Measurements from ENCODE around the gene PPP2R5C.

The PPP2R5C gene

DNA sequence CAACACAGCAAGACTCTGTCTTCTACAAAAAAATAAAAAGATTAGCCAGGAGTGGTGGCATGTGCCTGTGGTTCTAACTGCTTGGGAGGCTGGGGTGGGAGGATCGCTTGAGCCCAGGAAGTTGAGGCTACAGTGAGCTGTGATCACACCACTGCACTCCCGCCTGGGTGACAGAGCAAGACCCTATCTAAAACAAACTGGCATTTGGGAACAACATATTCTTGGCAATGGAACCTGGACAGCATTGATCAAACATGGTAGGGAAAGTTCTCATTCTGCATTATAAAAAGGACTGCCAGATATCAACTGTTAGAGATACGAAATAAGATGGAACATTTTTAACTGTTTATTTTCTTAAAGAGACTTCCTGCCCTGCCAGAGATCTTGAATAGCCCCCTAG is 81.5 kb downstream of the PPP2R5C start:
- TF ChIP-seq, protein P1, sequence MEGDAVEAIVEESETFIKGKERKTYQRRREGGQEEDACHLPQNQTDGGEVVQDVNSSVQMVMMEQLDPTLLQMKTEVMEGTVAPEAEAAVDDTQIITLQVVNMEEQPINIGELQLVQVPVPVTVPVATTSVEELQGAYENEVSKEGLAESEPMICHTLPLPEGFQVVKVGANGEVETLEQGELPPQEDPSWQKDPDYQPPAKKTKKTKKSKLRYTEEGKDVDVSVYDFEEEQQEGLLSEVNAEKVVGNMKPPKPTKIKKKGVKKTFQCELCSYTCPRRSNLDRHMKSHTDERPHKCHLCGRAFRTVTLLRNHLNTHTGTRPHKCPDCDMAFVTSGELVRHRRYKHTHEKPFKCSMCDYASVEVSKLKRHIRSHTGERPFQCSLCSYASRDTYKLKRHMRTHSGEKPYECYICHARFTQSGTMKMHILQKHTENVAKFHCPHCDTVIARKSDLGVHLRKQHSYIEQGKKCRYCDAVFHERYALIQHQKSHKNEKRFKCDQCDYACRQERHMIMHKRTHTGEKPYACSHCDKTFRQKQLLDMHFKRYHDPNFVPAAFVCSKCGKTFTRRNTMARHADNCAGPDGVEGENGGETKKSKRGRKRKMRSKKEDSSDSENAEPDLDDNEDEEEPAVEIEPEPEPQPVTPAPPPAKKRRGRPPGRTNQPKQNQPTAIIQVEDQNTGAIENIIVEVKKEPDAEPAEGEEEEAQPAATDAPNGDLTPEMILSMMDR (IDR thresholded peaks at IDR 0.05; ENCODE audit: low read depth, low read length), result no peak
- H3K27ac ChIP-seq, result no peak overlapping the region
- H3K36me3 ChIP-seq, result no peaks in the 10 kb centered on the region; the same call in none of the 2 replicates
- DNase-seq, result no peak
- H3K4me3 ChIP-seq (ENCODE audit: low read depth, low read length), result no peak overlapping the region
- H3K27me3 ChIP-seq (ENCODE audit: insufficient read depth, low read depth, severe bottlenecking), result no peaks in the 10 kb centered on the region
- H3K9me3 ChIP-seq (ENCODE audit: severe bottlenecking), result no peaks in the 10 kb centered on the region

DNA sequence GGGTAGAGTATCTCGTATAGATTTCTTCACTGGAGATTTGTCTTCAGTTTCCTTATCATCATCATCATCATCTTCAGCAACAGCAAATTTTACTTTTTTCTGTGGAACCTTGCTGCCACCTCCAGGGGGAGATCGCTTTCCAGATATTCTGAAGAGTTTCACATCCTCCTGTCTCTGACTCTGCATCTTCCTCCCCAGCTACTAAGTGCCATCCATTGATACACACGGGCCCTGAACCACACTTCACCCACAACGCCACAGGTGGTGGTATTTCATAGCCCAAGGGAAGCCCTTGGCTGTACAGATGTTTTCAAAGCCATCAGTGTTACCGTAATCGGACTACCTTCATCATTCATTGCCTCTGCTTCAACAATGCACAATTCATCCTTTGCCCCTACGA is 82.2 kb downstream of the PPP2R5C start:
- H3K27me3 ChIP-seq (ENCODE audit: insufficient read depth, low read depth, severe bottlenecking), result no peaks in the 10 kb centered on the region
- H3K27ac ChIP-seq, result no peak overlapping the region
- no peaks in the 10 kb centered on the region for H3K9me3 ChIP-seq (ENCODE audit: severe bottlenecking)
- TF ChIP-seq, protein P1 (IDR thresholded peaks at IDR 0.05; ENCODE audit: low read depth, low read length), result no peak
- DNase-seq, result no peak
- H3K36me3 ChIP-seq, result no peaks in the 10 kb centered on the region; the same call in none of the 2 replicates
- no peak overlapping the region for H3K4me3 ChIP-seq (ENCODE audit: low read depth, low read length)

DNA sequence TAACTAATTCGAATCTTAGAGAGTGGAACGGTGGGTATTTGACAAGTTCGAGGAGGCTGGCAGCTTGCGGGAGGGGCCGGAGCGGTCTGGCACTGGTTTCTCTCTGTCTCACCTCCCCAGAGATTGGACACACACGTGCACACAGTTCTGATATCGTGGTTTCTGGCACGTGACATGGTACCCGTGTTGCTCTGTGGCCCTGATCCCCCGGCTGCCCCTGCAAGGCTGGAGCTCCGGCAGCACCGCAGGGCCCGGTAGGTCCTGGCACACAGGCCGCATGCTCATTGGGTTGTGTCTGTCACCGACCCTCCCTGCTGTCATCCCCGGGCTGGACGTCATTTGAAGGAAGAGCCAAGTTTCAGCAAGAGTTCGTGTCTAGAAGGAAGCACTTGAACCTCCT is 82.7 kb downstream of the PPP2R5C start:
- TF ChIP-seq, protein P1 (IDR thresholded peaks at IDR 0.05; ENCODE audit: low read depth, low read length), result no peak
- no peak for DNase-seq
- Histone ChIP-seq H3K27ac (no peak overlapping the region), H3K27me3 (ENCODE audit: insufficient read depth, low read depth, severe bottlenecking) (no peaks in the 10 kb centered on the region), H3K36me3 (no peaks in the 10 kb centered on the region; the same call in none of the 2 replicates), H3K9me3 (ENCODE audit: severe bottlenecking) (no peaks in the 10 kb centered on the region), H3K4me3 (ENCODE audit: low read depth, low read length) (no peak overlapping the region)

DNA sequence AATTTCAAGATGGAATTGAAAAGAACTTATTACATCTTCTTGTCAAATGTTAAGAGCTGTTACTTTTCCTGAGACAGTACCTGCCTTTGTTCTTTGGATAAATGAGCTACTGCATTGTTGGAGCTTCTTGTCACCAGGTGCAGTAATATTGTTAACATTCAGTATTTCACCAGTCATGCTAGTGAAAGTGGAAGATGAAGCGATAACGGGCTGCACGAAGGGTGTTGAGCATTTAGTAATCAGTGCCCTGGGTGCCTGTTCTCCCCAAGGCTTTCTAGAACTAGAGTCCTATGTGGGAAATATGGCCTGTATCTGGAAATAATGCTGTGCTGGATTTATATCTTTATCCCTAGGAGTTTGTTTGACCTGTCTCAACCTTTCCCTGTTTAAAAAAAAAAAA is 83.2 kb downstream of the PPP2R5C start:
- Histone ChIP-seq H3K9me3 (ENCODE audit: severe bottlenecking) (no peaks in the 10 kb centered on the region), H3K4me3 (ENCODE audit: low read depth, low read length) (no peak overlapping the region), H3K27me3 (ENCODE audit: insufficient read depth, low read depth, severe bottlenecking) (no peaks in the 10 kb centered on the region), H3K36me3 (no peaks in the 10 kb centered on the region; the same call in none of the 2 replicates), H3K27ac (no peak overlapping the region)
- TF ChIP-seq, protein P1 (IDR thresholded peaks at IDR 0.05; ENCODE audit: low read depth, low read length), result no peak
- no peak for DNase-seq

DNA sequence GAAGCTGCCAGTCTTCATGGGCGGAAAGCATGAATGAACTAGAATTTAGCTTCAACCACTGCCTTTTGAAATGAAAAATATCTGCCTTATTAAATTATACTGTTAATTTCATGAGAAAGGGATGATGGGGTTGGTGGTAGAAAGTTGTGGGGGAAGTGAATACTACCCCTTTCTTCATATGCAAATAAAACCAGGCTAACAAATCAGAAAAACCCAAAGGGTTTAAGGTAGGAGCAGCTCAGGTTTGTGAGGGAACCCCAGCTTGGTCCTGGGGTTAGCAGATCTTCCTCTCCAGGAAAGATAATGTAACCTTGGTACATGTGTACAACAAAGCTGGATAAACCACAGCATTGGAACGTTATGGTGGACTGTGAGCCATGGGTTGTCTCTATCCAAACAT is 84.0 kb downstream of the PPP2R5C start:
- Histone ChIP-seq H3K4me3 (ENCODE audit: low read depth, low read length) (no peak overlapping the region), H3K27me3 (ENCODE audit: insufficient read depth, low read depth, severe bottlenecking) (no peaks in the 10 kb centered on the region), H3K27ac (no peak overlapping the region), H3K36me3 (no peaks in the 10 kb centered on the region; the same call in none of the 2 replicates), H3K9me3 (ENCODE audit: severe bottlenecking) (no peaks in the 10 kb centered on the region)
- TF ChIP-seq, protein P1 (IDR thresholded peaks at IDR 0.05; ENCODE audit: low read depth, low read length), result no peak
- DNase-seq, result no peak

DNA sequence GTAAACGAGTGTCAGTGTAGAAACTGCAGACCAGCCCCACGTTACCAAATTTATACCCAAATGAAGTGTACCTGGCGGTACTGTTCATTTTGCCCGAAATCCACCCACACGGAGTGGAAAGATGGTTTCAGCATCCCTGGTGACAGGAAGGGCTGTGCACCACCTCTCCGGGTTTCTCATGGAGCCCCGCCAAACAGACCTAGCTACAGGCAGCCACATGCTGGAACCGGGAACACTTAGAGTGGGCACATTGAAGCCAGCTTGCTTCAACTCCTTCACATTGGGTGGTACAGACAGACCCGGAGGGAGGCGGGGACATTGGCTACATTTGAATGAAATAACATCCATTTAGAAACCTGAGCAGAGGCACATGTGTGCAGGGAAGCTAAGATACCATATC is 84.4 kb downstream of the PPP2R5C start:
- Histone ChIP-seq H3K27me3 (ENCODE audit: insufficient read depth, low read depth, severe bottlenecking) (no peaks in the 10 kb centered on the region), H3K9me3 (ENCODE audit: severe bottlenecking) (no peaks in the 10 kb centered on the region), H3K36me3 (no peaks in the 10 kb centered on the region; the same call in none of the 2 replicates), H3K4me3 (ENCODE audit: low read depth, low read length) (no peak overlapping the region), H3K27ac (no peak overlapping the region)
- TF ChIP-seq, protein P1 (IDR thresholded peaks at IDR 0.05; ENCODE audit: low read depth, low read length), result no peak
- DNase-seq, result no peak
